HepG2 (cell line): ENCODE results near the gene KCNIP4.

Experiments
- ARID5B ChIP-seq: IDR thresholded peaks from 2 replicates; pipeline ENCODE4 v1.4.0; 2020; ENCODE audit warnings: mild to moderate bottlenecking, missing genetic modification reagents
- ETV6 ChIP-seq: sonication (generic); formaldehyde crosslinking; conservative IDR thresholded peaks from 2 replicates; pipeline ENCODE4 v1.4.0; 2020; ENCODE audit warnings: missing genetic modification reagents
- KDM5A ChIP-seq: fragments of 200-600 bp; sonication (generic); IDR thresholded peaks from 2 replicates; pipeline ENCODE4 v1.7.0; 2018; ENCODE audit warnings: antibody characterized with exemption, mild to moderate bottlenecking, low read length, borderline replicate concordance
- PHF8 ChIP-seq: sonication (generic); formaldehyde crosslinking; IDR thresholded peaks from 2 replicates; pipeline ENCODE4 v1.5.0; 2020; ENCODE audit warnings: missing genetic modification reagents
- POLR2AphosphoS5 ChIP-seq: IDR thresholded peaks from 2 replicates; pipeline ENCODE4 v1.6.1; 2012; ENCODE audit warnings: low read depth, low read length
- SIX4 ChIP-seq: sonication (generic); formaldehyde crosslinking; IDR thresholded peaks from 2 replicates; pipeline ENCODE4 v1.4.0; 2020; ENCODE audit warnings: missing genetic modification reagents
- ZNF639 ChIP-seq: conservative IDR thresholded peaks from 2 replicates; pipeline ENCODE4 v1.6.1; 2018; ENCODE audit warnings: missing genetic modification reagents
- ZNF768 ChIP-seq: sonication (generic); formaldehyde crosslinking; IDR thresholded peaks from 2 replicates; pipeline ENCODE4 v1.4.0; 2020; ENCODE audit warnings: missing genetic modification reagents

- TF ChIP-seq ARID5B (CRISPR knock-in tag), result no peak
- TF ChIP-seq ZNF639 (CRISPR knock-in tag), result no peak
- no peak for TF ChIP-seq KDM5A
- TF ChIP-seq ETV6 (CRISPR knock-in tag), result no peak
- TF ChIP-seq ZNF768 (CRISPR knock-in tag), result no peak
- TF ChIP-seq PHF8 (CRISPR knock-in tag), result no peak
- TF ChIP-seq SIX4, result no peak
- no peak for TF ChIP-seq POLR2AphosphoS5
Observed at GRCh38 chr4:21856301-21856700, 92.3 kb downstream of the KCNIP4 start.
